Measurements from ENCODE around the gene INO80E.

The INO80E gene

DNA sequence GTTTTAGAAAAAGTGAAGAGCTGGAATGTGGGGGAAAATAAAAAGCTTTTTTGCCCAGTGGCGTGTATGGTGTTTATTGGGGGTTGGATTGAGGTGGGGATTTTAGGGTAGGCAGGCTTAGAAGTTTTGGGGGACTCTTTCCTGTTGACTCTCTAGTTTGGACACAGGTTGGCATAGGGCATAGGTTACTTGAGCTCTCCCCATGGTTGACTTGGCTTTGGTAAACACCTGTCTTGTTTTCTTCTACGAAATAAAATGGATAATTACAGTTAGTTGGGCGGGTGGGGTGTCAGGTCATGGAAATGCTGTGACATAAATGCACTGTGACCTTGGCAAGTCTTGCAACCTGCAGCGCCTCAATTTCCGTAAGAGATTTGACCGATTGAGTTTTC lies 23.1 kb upstream of the INO80E start:
- no peak overlapping the region for H2BK15ac ChIP-seq (ENCODE audit: low read depth, poor library complexity, severe bottlenecking)
- H3K23ac ChIP-seq (ENCODE audit: low read length in 2 of 2): no peak overlapping the region
- H3K4me2 ChIP-seq (ENCODE audit: low read length, poor library complexity, severe bottlenecking): peak overlapping the region; percentile 16
- 77% methylated on average over 6 of the region's 6 CpGs for WGBS
- no peak overlapping the region for H4K91ac ChIP-seq (ENCODE audit: low read length)
- H3K9me3 ChIP-seq (ENCODE audit: control insufficient read depth, low read length): no peaks in the 10 kb centered on the region
- DNase-seq: no peak
- H2BK5ac ChIP-seq (ENCODE audit: low read depth, low read length, poor library complexity, severe bottlenecking): no peak overlapping the region
- peaks cover 13% of the 10 kb centered on the region for H3K79me1 ChIP-seq (replicated peaks; ENCODE audit: low read length, poor library complexity, severe bottlenecking)
- H4K8ac ChIP-seq (ENCODE audit: low read length): peak overlapping the region; percentile 39
- H2BK120ac ChIP-seq (ENCODE audit: low read depth, low read length): no peak overlapping the region
- H3K4me3 ChIP-seq (ENCODE audit: insufficient read depth in 1 of 2, low read depth in 1 of 2, low read length in 2 of 2): no peak overlapping the region
- peak overlapping the region in 1 of 2 experiments; percentile 16 for H3K18ac ChIP-seq (ENCODE audit: low read depth in 1 of 2, low read length in 2 of 2)
- no peaks in the 10 kb centered on the region for H3K27me3 ChIP-seq (ENCODE audit: control insufficient read depth in 1 of 2, insufficient read depth in 1 of 2, low read length in 2 of 2)
- no peak overlapping the region for H3K14ac ChIP-seq (ENCODE audit: low read length in 2 of 2)
- H3K9ac ChIP-seq (ENCODE audit: low read length): no peak overlapping the region
- peaks cover 33 to 46% of the 10 kb centered on the region in 2 experiments for H3K36me3 ChIP-seq (ENCODE audit: control insufficient read depth in 1 of 2, insufficient read depth in 2 of 2, low read depth in 1 of 2, low read length in 2 of 2)
- H2AK5ac ChIP-seq (ENCODE audit: low read length, severe bottlenecking): no peak overlapping the region
- no peak overlapping the region for H3K4ac ChIP-seq (ENCODE audit: low read depth in 1 of 2, low read length in 2 of 2)
- no peak overlapping the region for H2BK12ac ChIP-seq (ENCODE audit: low read length in 2 of 2)
- H2AFZ ChIP-seq (ENCODE audit: low read depth, low read length): no peak overlapping the region
- peak overlapping the region; percentile 59 for H3K27ac ChIP-seq (ENCODE audit: low read length, poor library complexity, severe bottlenecking)
- H3K4me1 ChIP-seq (ENCODE audit: control insufficient read depth, insufficient read depth, low read depth, low read length): peaks cover 18% of the 10 kb centered on the region

- no peaks in the 10 kb centered on the region for H3K27me3 ChIP-seq (ENCODE audit: control insufficient read depth in 1 of 2, insufficient read depth in 1 of 2, low read length in 2 of 2)
- H2BK12ac ChIP-seq (ENCODE audit: low read length in 2 of 2): peak within 1 kb of the TSS in 1 of 2 experiments; percentile 61
- peak within 1 kb of the TSS; percentile 65 for H2AFZ ChIP-seq (ENCODE audit: low read depth, low read length)
- 2% methylated on average over 68 of the region's 75 CpGs for WGBS
- H3K4me2 ChIP-seq (ENCODE audit: low read length, poor library complexity, severe bottlenecking): peak within 1 kb of the TSS; percentile 80
- H3K27ac ChIP-seq (ENCODE audit: low read length, poor library complexity, severe bottlenecking): peak within 1 kb of the TSS; percentile 84
- peaks cover 18% of the 10 kb centered on the region for H3K4me1 ChIP-seq (ENCODE audit: control insufficient read depth, insufficient read depth, low read depth, low read length)
- H3K23ac ChIP-seq (ENCODE audit: low read length in 2 of 2): peak within 1 kb of the TSS; percentile 57 to 84
- H3K4ac ChIP-seq (ENCODE audit: low read depth in 1 of 2, low read length in 2 of 2): peak within 1 kb of the TSS; percentile 64 to 73
- H3K18ac ChIP-seq (ENCODE audit: low read depth in 1 of 2, low read length in 2 of 2): peak within 1 kb of the TSS; percentile 85 to 93
- H2BK5ac ChIP-seq (ENCODE audit: low read depth, low read length, poor library complexity, severe bottlenecking): peak within 1 kb of the TSS; percentile 36
- DNase-seq: peak; percentile 99
- H3K36me3 ChIP-seq (ENCODE audit: control insufficient read depth in 1 of 2, insufficient read depth in 2 of 2, low read depth in 1 of 2, low read length in 2 of 2): peaks cover 38 to 46% of the 10 kb centered on the region in 2 experiments
- peak within 1 kb of the TSS; percentile 78 to 98 for H3K4me3 ChIP-seq (ENCODE audit: insufficient read depth in 1 of 2, low read depth in 1 of 2, low read length in 2 of 2)
- peak within 1 kb of the TSS; percentile 77 for H4K91ac ChIP-seq (ENCODE audit: low read length)
- H2BK120ac ChIP-seq (ENCODE audit: low read depth, low read length): peak within 1 kb of the TSS; percentile 90
- H4K8ac ChIP-seq (ENCODE audit: low read length): peak within 1 kb of the TSS; percentile 95
- peak within 1 kb of the TSS; percentile 97 for H3K9ac ChIP-seq (ENCODE audit: low read length)
- peak within 1 kb of the TSS in 1 of 2 experiments; percentile 94 for H3K14ac ChIP-seq (ENCODE audit: low read length in 2 of 2)
- H2BK15ac ChIP-seq (ENCODE audit: low read depth, poor library complexity, severe bottlenecking): no peak within 1 kb of the TSS
- H3K9me3 ChIP-seq (ENCODE audit: control insufficient read depth, low read length): no peaks in the 10 kb centered on the region
- H2AK5ac ChIP-seq (ENCODE audit: low read length, severe bottlenecking): peak within 1 kb of the TSS; percentile 21
- H3K79me1 ChIP-seq (replicated peaks; ENCODE audit: low read length, poor library complexity, severe bottlenecking): peaks cover 15% of the 10 kb centered on the region
Measured at GRCh38 chr16:29973384-29974246, 22.4 kb upstream of the INO80E start, which contains the start of gene TAOK2. Gene TAOK2 (plus strand): TSS chr16:29973868. CDS start chr16:29977773, 3,905 bp downstream.

DNA sequence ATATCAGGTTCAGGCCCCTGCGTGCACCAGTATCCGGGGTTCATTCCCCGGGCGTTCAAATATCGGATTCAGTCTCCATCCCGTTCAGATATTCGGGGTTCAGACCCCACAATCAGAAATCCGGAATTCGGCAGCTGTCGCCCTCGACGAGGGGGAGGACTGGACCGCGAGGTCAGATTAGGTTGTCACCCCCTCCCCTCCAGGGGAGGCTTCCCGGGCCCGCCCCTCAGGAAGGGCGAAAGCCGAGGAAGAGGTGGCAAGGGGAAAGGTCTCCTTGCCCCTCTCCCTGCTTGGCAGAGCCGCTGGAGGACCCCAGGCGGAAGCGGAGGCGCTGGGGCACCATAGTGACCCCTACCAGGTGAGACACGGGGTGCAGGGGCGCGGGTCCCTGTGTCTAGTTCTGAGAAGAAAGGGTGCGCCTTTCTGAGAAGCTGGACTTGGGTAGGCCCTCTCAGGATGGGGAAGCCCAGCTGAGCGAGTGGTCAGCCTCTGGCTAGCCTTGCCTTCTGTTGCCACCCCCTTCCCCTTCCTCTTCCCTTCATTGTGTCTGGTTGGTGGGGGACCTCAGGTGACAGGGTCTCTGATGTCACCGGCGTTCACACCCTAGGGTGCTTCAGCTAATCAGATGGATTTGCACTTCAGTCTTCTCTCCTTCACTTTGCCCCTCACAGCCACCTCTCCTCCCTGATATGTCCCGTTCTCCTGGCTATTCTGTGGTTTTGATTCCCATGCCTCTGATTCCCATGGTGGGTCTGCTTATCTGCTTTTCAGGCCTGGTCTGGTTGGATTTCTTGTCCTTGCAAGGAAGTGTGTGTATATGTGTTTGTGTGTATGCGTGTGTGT lies 21.5 kb upstream of the INO80E start:
- Histone ChIP-seq H3K9ac (ENCODE audit: low read length) (peak overlapping the region; percentile 97), H2BK15ac (ENCODE audit: low read depth, poor library complexity, severe bottlenecking) (peak overlapping the region; percentile 16), H3K14ac (ENCODE audit: low read length in 2 of 2) (peak overlapping the region in 1 of 2 experiments; percentile 94), H3K18ac (ENCODE audit: low read depth in 1 of 2, low read length in 2 of 2) (peak overlapping the region; percentile 85 to 93), H2AFZ (ENCODE audit: low read depth, low read length) (no peak overlapping the region), H3K4me3 (ENCODE audit: insufficient read depth in 1 of 2, low read depth in 1 of 2, low read length in 2 of 2) (peak overlapping the region; percentile 78 to 98), H4K91ac (ENCODE audit: low read length) (no peak overlapping the region), H3K27ac (ENCODE audit: low read length, poor library complexity, severe bottlenecking) (peak overlapping the region; percentile 84), H4K8ac (ENCODE audit: low read length) (no peak overlapping the region), H2BK5ac (ENCODE audit: low read depth, low read length, poor library complexity, severe bottlenecking) (peak overlapping the region; percentile 36), H3K36me3 (ENCODE audit: control insufficient read depth in 1 of 2, insufficient read depth in 2 of 2, low read depth in 1 of 2, low read length in 2 of 2) (peaks cover 42 to 49% of the 10 kb centered on the region in 2 experiments), H3K9me3 (ENCODE audit: control insufficient read depth, low read length) (no peaks in the 10 kb centered on the region), H3K23ac (ENCODE audit: low read length in 2 of 2) (peak overlapping the region; percentile 57 to 84), H3K79me1 (replicated peaks; ENCODE audit: low read length, poor library complexity, severe bottlenecking) (peaks cover 22% of the 10 kb centered on the region), H3K27me3 (ENCODE audit: control insufficient read depth in 1 of 2, insufficient read depth in 1 of 2, low read length in 2 of 2) (no peaks in the 10 kb centered on the region), H2BK120ac (ENCODE audit: low read depth, low read length) (no peak overlapping the region), H2BK12ac (ENCODE audit: low read length in 2 of 2) (peak overlapping the region in 1 of 2 experiments; percentile 61), H3K4me1 (ENCODE audit: control insufficient read depth, insufficient read depth, low read depth, low read length) (peaks cover 18% of the 10 kb centered on the region), H3K4me2 (ENCODE audit: low read length, poor library complexity, severe bottlenecking) (peak overlapping the region; percentile 80), H3K4ac (ENCODE audit: low read depth in 1 of 2, low read length in 2 of 2) (peak overlapping the region; percentile 64 to 73), H2AK5ac (ENCODE audit: low read length, severe bottlenecking) (peak overlapping the region; percentile 43)
- peak; percentile 27 for DNase-seq
- 5% methylated on average over 28 of the region's 31 CpGs for WGBS

Data from mesenchymal stem cell (in vitro differentiated cells and primary cell).